Sigmoid colon (tissue), 4 donors: ENCODE results near the gene L2HGDH.

Experiments used
- CTCF ChIP-seq, 4 experiments: fragments of 450-650 bp in 3 of 4; fragments of 200-600 bp in 1 of 4; IDR thresholded peaks; one replicate each; pipeline ENCODE4 v1.5.1; 2016 to 2019; ENCODE audit warnings: antibody characterized with exemption in 4 of 4, mild to moderate bottlenecking in 3 of 4, moderate library complexity in 2 of 4
- EP300 ChIP-seq, 4 donors: sonication (generic); formaldehyde crosslinking; IDR thresholded peaks; one replicate each; pipeline ENCODE4 v1.6.1; 2017; ENCODE audit warnings: antibody characterized with exemption in 4 of 4
- POLR2A ChIP-seq, 2 donors: fragments of 450-650 bp; IDR thresholded peaks; one replicate each; pipeline ENCODE4 v1.6.1; 2016; ENCODE audit warnings: antibody characterized with exemption in 2 of 2, mild to moderate bottlenecking in 2 of 2, moderate library complexity in 2 of 2

- TF ChIP-seq CTCF (IDR thresholded peaks at IDR 0.05) (no peak), EP300 (IDR thresholded peaks at IDR 0.05) (no peak), POLR2A (IDR thresholded peaks at IDR 0.05) (no peak)
Observed at GRCh38 chr14:50352584-50352983, 40.6 kb upstream of the L2HGDH start.
